ENCODE data around the gene WWOX.

- TF ChIP-seq POLR2A (IDR thresholded peaks at IDR 0.05; ENCODE audit: low read length) (no peak), GATA1 (IDR thresholded peaks at IDR 0.05; ENCODE audit: low read depth, low read length) (no peak)
Observed at GRCh38 chr16:78211020-78211599, 111.7 kb downstream of the WWOX start.
